Cardiac fibroblast (primary cell): ENCODE results near the gene BMPER.

Experiments used
- DNase-seq, 2 donors: peaks; one replicate each; pipeline versions ENCODE4 v3.0.0 to v3.0.0-alpha.2; 2010; ENCODE audit warnings: low read depth in 2 of 2
- H3K4me3 ChIP-seq, 2 donors: replicated peaks in 1 of 2; 1 replicate in 1 of 2; 2 replicates in 1 of 2; pipeline ENCODE4 v1.5.1; 2011; ENCODE audit warnings: low read depth in 2 of 2, low read length in 2 of 2, mild to moderate bottlenecking in 2 of 2, moderate library complexity in 1 of 2
- CTCF ChIP-seq: IDR thresholded peaks from one replicate; pipeline ENCODE4 v1.5.1; 2011; ENCODE audit warnings: low read depth, mild to moderate bottlenecking, low read length, inconsistent platforms

Gene BMPER

GRCh38 chr7:33881316-33881715, 24.0 kb upstream of the BMPER start:
- DNase-seq = no peak
- no peak overlapping the region for H3K4me3 ChIP-seq
- no peak for TF ChIP-seq CTCF

- peak; percentile 41 to 96 for DNase-seq
- H3K4me3 ChIP-seq = no peak overlapping the region
- no peak for TF ChIP-seq CTCF
These were observed 23.1 kb upstream of the BMPER start for GRCh38 chr7:33882040-33882837.

- no peak for TF ChIP-seq CTCF
- DNase-seq = no peak
- H3K4me3 ChIP-seq = no peak overlapping the region
These were observed 22.2 kb upstream of the BMPER start for GRCh38 chr7:33882950-33883670.

- TF ChIP-seq CTCF = no peak
- H3K4me3 ChIP-seq = no peak overlapping the region
- DNase-seq = no peak
These were observed 21.7 kb upstream of the BMPER start for GRCh38 chr7:33883671-33883965.

- no peak overlapping the region for H3K4me3 ChIP-seq
- no peak for TF ChIP-seq CTCF
- no peak for DNase-seq
These were observed 19.8 kb upstream of the BMPER start for GRCh38 chr7:33885290-33886148.

- no peak for DNase-seq
- TF ChIP-seq CTCF = peak; percentile 46
- no peak overlapping the region for H3K4me3 ChIP-seq
These were observed 19.2 kb upstream of the BMPER start for GRCh38 chr7:33886149-33886623.
